ENCODE measurements around the gene TCN2. TPM values are rescaled to one million over a fixed set of nuclear protein-coding genes. Genes with fewer than 3 reads are reported as not detected.
"Not testable (repeated sequence)": the region's sequence is repeated elsewhere in the genome, so short reads cannot be mapped to it uniquely, and the experiment has no call there.

TCN2 gene
- total RNA-seq, 1 donor from 2014 or later = 46.5 TPM

DNA sequence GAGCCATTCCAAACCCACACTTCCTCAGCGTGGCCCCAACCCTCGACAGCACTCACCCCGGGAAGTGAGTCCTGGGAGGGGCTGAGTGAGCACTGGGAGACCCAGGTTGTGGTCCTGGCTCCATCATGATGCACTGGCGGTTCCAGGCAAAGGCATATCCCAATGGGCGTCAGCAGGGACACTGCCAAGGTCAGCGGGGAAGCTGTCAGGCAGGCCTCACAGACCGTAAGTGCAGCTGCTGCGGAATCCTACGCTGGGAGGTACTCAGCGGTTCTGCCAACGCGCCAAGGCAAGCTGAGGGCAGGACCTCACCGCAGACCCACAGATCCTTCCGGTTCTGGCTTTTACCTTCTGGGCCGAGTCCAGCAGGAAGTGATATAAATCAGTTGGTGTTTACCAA lies 31.1 kb upstream of the TCN2 start:
- no peak for DNase-seq (ENCODE audit: low spot score)

DNA sequence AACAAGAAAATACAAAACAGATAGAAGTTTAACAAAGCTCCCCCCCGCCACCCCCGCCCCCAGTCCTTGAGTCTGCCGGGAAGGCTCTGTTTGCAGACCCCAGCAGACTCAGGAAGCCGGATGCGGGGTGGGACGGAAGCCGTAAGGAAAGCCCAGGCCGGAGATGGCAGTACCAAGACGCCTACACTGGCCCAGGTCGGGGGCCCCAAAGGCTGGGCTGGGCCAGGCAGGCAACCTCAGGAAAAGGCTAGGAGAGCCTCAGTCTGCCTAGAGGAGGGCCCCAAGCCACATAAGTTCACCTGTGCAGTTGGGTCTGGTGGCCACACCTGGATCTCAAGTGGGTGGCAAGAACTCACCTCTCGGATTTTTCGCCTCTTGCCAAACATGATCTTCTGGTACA lies 28.5 kb upstream of the TCN2 start:
- DNase-seq (ENCODE audit: low spot score) = no peak

DNA sequence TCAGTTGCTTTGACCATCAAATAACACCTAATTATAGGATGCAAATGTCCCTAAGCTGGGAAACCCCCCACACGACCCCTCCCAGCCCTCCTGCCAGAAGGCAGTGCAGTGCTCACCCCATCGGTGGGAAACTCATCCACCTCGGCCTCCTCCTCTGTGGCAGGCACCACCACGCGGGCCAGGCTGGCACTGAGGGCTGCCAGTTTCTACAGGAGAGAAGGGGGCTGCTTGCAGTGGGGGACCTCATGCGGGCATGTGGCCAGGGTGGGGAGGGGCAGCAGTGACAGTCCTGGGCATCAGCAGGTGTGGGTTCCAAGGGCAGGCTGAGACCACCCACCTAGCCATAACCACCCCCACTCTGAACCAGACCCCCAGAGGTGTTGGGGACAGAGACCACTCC lies 26.1 kb upstream of the TCN2 start:
- DNase-seq (ENCODE audit: low spot score) = no peak

DNA sequence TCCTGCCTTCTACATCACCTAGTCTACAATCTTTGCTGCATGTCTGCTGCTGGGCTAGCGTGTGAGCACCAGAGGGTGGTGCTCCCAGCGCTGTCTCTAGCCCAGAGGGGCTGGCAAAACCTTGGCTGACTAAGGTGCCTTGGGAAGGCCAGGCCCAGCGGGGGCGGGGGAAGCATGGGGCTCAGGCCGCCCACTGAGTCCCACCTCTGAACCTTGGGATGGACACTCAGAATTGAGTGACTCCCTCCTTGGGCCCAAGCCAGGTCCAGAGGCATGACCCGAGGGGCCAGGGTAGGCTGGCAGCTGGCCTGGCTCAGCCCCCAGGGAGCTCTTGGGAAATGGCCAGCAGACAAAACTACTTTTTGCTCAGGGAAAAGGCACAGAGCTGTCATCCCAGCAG lies 24.9 kb upstream of the TCN2 start:
- no peak for DNase-seq (ENCODE audit: low spot score)

DNA sequence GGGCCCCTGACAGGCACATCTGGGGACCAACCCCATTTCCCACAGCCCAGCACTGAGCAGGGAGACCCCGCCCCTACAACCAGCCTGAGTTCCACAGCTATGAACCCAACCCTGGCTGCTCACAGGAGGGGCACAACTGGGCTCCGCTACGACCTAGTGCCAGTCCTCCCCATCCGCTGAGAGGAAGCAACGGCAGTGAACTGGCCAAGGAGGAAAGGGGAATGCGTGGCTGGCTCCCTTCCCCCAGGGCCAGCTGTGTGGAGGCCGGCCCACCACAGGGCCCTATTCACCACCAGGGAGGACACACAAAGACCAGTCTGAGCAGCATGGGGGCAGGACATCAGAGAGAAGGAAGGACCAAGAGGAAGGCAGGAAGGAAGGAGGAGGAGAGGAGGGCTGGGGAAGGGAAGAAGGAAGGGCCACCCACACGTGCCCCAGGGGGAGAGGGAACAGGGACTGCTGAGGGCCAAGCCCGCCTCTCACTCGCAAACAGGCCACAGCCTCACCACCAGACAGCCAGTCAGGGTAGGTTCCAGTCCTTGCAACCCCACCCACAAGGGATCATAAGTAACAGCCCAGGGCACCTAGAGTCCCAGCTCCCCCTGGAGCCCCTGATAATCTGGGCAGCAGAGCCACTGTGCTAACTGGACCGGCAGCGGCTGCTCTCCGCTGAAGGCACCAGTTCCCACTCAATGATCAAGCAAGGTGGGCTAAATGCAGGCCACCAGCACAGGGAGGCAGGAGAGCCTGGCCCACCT lies 24.0 kb upstream of the TCN2 start:
- no peak for DNase-seq (ENCODE audit: low spot score)

DNA sequence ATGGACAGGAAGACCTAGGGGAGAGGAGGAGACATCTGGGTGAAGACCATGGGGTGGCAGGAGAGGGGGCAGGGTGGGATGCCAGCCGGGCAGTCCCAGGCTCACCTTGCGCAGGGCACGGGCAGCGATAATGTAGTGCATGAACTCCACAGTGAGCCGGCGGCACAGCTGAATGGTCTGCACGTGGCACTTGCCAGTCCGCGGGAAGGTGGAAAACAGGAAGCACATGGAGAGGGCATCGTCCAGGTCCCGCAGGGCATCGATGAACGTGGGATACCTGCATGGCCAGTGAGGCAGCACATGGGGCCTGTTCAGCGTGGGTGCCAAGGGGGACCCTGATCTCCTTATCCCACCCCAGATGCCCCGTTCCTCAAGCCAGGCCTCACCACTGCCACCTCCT lies 22.5 kb upstream of the TCN2 start:
- DNase-seq (ENCODE audit: low spot score) = no peak

DNA sequence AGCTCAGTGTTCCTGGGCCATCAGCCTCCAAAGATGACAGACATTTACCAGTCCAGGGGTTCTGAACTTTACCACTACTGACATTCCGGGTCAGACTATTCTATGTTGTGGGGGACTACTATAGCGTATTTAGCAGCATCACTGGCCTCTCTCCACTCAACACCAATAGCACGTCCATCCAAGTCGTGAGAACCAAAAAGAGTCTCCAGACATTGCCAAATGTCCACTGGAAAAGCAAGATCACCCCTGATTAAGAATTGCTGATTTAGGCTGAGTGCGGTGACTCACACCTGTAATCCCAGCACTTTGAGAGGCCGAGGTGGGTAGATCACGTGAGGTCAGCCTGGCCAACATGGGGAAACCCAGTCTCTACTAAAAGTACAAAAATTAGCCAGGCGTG lies 20.6 kb upstream of the TCN2 start:
- DNase-seq (ENCODE audit: low spot score) = no peak

DNA sequence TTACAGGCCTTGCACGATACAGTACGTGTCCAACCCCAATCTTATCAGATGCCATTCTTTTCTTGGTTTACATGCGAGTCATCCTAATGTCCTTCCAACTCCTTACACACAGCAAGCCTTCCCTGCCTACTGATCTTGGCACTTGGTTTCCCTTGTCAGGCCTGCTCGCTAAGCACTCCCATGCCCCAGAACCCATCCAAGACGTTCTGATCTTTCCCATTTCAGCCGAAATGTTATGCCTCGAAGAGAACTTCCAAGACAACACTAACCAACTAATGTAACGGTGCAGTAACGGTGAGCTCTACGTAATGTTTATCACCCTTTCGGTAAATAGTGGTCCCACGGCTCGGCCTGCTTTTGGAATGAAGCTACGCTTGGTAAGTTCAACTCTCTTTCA lies 15.8 kb upstream of the TCN2 start:
- DNase-seq (ENCODE audit: low spot score) = no peak

DNA sequence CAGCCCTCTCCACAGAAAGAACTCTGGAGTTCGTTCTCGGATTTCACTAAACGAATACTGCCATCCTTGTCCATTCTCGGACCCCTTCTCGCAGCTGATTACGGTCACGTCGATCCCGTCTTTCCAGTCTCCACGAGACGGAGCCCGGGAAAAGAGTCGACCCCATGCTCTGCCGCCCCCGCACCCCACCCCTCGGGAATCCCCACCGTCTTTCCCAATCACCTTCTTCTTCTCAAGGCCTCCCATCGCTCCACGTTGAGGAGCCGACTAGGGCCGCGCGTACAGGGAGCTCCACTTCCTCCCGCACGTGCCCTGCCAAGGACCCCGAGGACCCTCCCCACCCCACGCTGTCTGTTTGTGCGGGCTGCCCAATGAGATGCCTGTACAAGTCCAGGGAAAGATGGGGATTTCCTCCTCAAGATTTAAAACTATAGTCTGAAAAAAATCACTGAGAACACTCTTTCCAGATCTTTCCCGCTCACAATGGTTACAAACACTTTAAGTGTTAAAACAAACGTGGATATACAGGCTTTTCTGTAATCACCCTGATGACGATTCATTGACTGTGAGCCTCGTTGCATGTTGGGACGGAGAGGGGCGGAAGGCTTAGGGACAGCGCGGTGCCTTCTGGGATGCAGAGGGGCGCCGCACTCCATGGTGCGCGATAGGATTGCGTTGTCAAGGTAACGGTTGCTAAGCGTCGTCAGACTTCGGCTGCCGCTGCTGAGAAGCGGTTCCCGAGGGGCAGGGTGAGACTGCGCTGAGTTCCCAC lies 15.2 kb upstream of the TCN2 start, which contains the start of gene PES1:
PES1 (minus strand) TSS at position 323 of the 772 bp plus-strand sequence; CDS start at position 246, 77 bp downstream.
- DNase-seq (ENCODE audit: low spot score) = peak; percentile 96

DNA sequence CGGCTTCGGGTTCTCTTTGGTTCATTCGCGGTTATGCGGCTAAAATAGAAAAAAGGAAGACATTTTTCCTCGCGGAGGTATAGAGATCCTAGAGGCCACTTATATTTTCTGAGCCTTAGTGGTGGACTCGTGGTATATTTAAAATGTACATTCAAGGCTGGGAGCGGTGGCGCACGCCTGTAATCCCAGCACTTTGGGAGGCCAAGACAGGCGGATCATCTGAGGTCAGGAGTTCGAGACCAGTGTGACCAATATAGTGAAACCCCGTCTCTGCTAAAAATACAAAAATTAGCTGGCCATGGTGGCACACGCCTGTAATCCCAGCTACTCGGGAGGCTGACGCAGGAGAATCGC lies 14.6 kb upstream of the TCN2 start:
- DNase-seq (ENCODE audit: low spot score) = not testable (repeated sequence)

DNA sequence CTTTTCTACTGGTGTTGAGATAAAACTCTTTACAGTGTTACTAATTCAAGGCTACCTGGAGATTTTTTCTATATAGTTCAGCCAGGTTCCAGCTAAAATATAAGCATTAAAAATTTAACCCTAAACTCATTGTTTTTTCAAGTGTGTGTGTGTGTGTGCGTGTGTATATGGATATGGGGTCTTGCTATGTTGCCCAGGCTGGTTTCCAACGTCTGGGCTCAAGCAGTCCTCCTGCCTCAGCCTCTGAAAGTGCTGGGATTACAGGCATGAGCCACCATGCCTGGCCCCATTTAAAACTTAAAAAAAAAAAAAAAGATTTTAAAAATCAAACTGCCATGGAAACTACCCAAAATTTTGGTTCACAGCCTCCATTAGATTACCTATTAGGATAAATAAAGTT lies 10.8 kb upstream of the TCN2 start:
- no peak for DNase-seq (ENCODE audit: low spot score)

DNA sequence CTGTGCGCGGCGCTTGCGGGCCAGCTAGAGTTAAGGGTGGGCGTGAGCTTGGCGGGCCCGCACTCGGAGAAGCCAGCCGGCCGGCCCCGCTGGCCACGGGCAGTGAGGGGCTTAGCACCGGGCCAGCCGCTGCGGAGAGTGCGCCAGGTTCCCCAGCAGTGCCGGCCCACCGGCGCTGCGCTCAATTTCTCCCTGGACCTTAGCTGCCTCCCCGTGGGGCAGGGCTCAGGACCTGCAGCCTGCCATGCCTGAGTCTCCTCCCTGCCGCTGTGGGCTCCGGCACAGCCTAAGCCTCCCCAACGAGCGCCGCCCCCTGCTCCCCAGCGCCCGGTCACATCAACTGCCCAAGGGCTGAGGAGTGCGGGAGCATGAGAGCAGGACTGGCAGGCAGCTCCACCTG lies 10.1 kb upstream of the TCN2 start:
- DNase-seq (ENCODE audit: low spot score) = no peak

DNA sequence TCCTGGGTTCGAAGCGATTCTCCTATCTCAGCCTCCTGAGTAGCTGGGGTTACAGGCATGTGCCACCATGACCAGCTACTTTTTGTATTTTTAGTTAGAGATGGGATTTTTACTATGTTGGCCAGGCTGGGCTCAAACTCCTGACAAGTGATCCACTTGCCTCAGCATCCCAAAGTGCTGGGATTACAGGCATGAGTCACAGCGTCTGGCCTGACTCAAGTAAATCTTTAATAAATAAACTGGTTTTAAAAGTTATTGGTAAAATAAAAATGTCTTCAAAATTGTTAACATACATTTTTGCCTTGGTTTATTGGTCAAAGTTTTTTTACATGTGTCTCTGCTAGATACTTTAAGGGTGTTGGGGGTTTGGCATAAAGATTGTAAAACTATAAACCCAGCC lies 8.0 kb upstream of the TCN2 start:
- DNase-seq (ENCODE audit: low spot score) = no peak

DNA sequence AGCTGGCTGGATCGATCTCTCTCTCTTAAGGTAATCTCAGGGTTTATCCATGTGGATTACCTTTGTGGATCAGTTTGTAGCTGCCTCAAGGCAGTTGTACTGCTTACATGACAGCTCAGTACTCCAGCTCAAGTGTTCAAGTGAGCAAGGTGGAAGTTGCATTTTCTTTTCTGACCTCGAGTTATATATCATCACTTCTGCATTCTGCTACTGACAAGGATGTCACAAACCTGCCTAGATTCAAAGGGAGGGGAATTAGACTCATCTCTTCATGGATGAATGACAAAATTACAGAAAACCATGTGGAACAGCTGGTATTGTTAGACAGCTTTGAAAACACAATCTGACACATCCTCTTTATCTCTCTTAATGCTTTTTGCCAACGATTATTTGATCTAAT lies 6.1 kb upstream of the TCN2 start:
- DNase-seq (ENCODE audit: low spot score) = no peak

DNA sequence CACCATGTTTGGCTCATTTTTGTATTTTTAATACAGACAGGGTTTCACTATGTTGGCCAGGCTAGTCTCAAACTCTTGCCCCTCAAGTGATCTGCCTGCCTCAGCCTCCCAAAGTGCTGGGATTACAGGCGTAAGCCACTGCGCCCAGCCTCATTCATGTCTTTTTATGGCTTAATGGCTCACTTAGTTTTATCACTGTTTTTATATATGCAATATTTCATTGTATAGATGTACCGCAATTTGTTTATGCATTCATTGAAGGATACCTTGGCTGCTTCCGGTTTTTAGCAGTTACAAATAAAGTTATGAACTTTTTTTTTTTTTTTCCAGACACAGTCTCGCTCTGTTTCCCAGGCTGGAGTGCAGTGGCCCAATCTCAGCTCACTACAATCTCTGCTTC lies 5.5 kb upstream of the TCN2 start:
- no peak for DNase-seq (ENCODE audit: low spot score)

DNA sequence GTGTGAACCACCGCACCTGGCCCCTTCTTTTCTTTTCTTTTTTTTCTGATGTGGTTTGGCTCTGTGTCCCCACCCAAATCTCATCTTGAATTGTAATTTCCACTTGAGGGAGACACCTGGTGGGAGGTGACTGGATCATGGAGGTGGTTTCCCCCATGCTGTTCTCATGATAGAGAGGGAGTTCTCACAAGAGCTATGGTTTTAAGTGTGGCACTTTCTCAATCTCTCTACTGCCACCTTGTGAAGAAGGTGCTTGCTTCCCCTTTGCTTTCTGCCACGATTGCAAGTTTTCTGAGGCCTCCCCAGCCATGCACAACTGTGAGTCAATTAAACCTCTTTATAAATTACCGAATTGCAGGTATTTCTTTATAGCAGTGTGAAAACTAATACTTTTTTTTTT lies 4.9 kb upstream of the TCN2 start:
- DNase-seq (ENCODE audit: low spot score) = no peak

DNA sequence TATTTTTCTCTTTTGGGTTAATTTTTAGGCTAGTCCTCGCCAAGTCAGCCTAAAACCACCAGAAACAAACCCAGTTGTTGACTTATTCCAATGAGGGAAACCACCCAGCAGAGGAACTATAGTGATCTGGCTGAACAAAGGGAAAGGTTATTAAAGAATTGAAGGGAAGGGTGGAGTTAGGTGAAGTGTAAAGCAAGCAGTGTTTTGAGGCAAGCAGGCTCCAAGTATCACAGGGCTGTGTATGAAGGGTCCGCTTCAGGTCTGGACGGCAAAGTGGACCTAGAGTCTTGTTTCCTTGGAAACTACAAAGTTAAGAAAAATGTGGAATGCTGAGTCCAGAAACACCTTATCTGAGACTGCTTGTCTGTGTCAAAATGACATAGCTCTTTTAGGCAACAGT lies 3.2 kb upstream of the TCN2 start:
- DNase-seq (ENCODE audit: low spot score) = no peak

DNA sequence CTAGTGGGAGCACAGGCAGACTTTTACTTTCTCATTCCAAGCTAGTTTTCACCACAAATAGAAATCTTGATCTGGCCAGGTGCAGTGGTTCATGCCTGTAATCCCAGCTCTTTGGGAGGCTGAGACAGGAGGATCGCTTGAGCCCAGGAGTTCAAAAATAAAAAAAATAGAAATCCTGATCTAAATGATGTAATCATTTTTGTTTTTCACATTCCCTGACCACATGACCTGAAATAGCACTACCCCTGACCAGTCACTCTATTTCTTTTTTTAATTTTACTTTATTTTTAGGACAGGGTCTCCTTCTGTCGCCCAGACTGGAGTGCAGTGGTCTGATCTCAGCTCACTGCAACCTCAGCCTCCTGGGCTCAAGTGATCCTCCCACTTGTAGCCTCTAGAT lies 2.3 kb upstream of the TCN2 start:
- no peak for DNase-seq (ENCODE audit: low spot score)

DNA sequence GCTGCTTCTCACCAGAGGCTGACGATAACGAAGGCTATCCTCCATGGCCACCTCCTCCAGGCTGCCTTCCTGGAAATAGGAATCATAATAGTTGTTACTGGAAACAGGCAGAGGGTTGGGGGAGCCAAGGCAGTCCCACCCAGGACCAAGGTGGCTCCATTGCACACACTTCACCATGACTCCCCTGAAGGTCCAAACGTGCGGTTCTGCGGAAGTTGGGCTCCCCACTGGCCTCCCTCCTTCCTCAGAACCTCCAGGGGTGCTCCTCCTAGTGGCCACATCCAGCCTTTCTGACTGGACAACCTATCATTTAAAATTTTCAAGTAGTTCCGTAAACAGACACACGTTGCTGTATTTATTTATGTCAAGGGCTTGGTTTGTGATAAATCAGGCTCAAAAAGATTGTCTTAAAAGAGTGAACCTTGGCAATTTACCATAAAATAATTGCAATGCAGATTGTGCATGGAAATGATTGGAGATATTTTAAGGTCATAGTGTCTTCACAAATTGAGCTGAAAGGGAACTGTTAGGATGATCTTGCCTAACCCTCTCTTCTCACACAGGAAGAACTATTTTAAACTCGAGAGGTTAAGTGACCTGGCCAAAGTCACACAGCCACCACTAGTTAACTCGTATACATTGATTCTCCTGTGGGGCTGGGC lies 1.4 kb upstream of the TCN2 start:
- DNase-seq (ENCODE audit: low spot score) = no peak

DNA sequence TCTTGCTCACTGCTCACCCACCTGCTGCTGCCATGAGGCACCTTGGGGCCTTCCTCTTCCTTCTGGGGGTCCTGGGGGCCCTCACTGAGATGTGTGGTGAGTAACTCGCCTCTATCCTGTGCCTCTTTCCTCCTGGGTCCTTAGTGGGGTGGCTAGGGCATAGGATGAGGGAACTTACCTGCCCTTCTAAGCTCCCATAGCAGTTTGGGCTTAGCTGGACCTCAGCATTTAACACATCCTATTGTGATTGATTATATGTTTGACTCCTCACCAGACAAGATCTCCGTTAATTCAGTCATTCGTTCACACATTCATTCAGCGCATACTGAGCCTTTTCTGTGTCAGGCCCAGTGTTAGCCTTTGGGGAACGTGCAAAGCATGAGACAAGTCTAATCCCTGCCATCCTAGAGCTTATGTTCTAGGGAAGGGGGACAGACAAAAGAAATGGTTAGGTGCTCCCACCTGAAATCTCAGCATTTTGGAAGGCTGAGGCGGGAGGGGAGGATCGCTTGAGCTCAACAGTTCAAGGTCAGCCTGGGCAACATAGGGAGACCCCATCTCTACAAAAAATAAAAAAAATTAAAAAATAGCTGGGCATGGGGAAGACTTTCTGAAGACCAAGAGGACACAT lies 441 bp downstream of the TCN2 start:
- DNase-seq (ENCODE audit: low spot score) = no peak

DNA sequence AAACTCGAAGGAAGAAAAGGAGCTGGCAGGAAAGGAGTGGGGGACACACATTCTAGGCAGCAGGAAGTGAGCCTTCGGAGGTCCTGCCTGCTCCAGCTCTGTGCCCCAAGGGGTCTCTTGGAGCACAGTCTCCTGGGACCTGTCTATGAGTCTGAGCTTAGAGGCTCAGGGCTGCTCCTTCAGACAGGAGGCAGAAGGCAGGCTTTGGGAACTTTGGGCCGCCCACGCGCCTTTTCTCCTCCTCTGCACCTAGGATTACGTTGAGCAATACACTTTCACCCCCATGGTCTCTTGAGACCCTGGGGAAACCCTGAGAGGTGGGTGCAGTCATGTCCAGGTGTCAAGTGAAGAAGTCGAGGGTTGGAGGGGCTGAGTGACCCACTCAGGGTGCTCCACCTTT lies 965 bp downstream of the TCN2 start:
- DNase-seq (ENCODE audit: low spot score) = no peak
